ENCODE results near the gene SAMMSON.

The SAMMSON gene

GRCh38 chr3:69999140-70000027 lies at the start of gene SAMMSON:
SAMMSON (plus strand) TSS chr3:69999733.
- no peak for DNase-seq

- DNase-seq = no peak
These were observed 47.9 kb upstream of the SAMMSON start for GRCh38 chr3:69951616-69952015.

GRCh38 chr3:69959581-69959980 lies 40.0 kb upstream of the SAMMSON start:
- peak; percentile 74 for DNase-seq

- DNase-seq = no peak
These were observed 37.7 kb upstream of the SAMMSON start for GRCh38 chr3:69961706-69962439.

- DNase-seq = no peak
These were observed 35.9 kb upstream of the SAMMSON start for GRCh38 chr3:69963643-69964042.

- no peak for DNase-seq
These were observed 32.4 kb upstream of the SAMMSON start for GRCh38 chr3:69967156-69967555.

GRCh38 chr3:69970827-69971226 lies 28.7 kb upstream of the SAMMSON start:
- no peak for DNase-seq

- no peak for DNase-seq
These were observed 26.9 kb upstream of the SAMMSON start for GRCh38 chr3:69972672-69973071.

GRCh38 chr3:69976021-69976420 lies 23.5 kb upstream of the SAMMSON start:
- no peak for DNase-seq

- DNase-seq = no peak
These were observed 15.8 kb upstream of the SAMMSON start for GRCh38 chr3:69983546-69984265.

- DNase-seq = no peak
These were observed 14.3 kb upstream of the SAMMSON start for GRCh38 chr3:69985266-69985665.

- DNase-seq = no peak
These were observed 13.1 kb upstream of the SAMMSON start for GRCh38 chr3:69986419-69986818.

- no peak for DNase-seq
These were observed 11.7 kb upstream of the SAMMSON start for GRCh38 chr3:69987833-69988232.

- no peak for DNase-seq
These were observed 5.8 kb upstream of the SAMMSON start for GRCh38 chr3:69993757-69994156.

GRCh38 chr3:69994919-69995318 lies 4.6 kb upstream of the SAMMSON start:
- no peak for DNase-seq

GRCh38 chr3:69997631-69998307 lies 1.8 kb upstream of the SAMMSON start:
- no peak for DNase-seq

- no peak for DNase-seq
These were observed 784 bp upstream of the SAMMSON start for GRCh38 chr3:69998759-69999139.

- DNase-seq = no peak
These were observed 486 bp downstream of the SAMMSON start for GRCh38 chr3:70000028-70000410.

- no peak for DNase-seq
These were observed 1.1 kb downstream of the SAMMSON start for GRCh38 chr3:70000563-70001081.

GRCh38 chr3:70003119-70003518 lies 3.6 kb downstream of the SAMMSON start:
- DNase-seq = no peak

- DNase-seq = no peak
These were observed 6.6 kb downstream of the SAMMSON start for GRCh38 chr3:70006089-70006488.

GRCh38 chr3:70010346-70010745 lies 10.8 kb downstream of the SAMMSON start:
- no peak for DNase-seq

GRCh38 chr3:70011582-70011981 lies 12.0 kb downstream of the SAMMSON start:
- DNase-seq = no peak

Measured in islet precursor cell (in vitro differentiated cells).